Choroid plexus epithelial cell (primary cell): ENCODE measurements around the gene HARS2.
"Not testable (repeated sequence)": the region's sequence is repeated elsewhere in the genome, so short reads cannot be mapped to it uniquely, and the experiment has no call there.

ENCODE experiments used
- DNase-seq: peaks from one replicate; pipeline ENCODE4 v3.0.0-alpha.2; 2010; ENCODE audit warnings: low read depth
- H3K4me3 ChIP-seq: 2 replicates; pipeline ENCODE4 v1.5.1; 2011; ENCODE audit warnings: low read depth, mild to moderate bottlenecking, control low read depth, low read length, moderate library complexity
- TF ChIP-seq, protein P1 (sequence below): conservative IDR thresholded peaks from 2 replicates; pipeline ENCODE4 v1.5.1; 2011; ENCODE audit warnings: low read depth, mild to moderate bottlenecking, control low read depth, inconsistent platforms, low read length, moderate library complexity

The HARS2 gene

DNA sequence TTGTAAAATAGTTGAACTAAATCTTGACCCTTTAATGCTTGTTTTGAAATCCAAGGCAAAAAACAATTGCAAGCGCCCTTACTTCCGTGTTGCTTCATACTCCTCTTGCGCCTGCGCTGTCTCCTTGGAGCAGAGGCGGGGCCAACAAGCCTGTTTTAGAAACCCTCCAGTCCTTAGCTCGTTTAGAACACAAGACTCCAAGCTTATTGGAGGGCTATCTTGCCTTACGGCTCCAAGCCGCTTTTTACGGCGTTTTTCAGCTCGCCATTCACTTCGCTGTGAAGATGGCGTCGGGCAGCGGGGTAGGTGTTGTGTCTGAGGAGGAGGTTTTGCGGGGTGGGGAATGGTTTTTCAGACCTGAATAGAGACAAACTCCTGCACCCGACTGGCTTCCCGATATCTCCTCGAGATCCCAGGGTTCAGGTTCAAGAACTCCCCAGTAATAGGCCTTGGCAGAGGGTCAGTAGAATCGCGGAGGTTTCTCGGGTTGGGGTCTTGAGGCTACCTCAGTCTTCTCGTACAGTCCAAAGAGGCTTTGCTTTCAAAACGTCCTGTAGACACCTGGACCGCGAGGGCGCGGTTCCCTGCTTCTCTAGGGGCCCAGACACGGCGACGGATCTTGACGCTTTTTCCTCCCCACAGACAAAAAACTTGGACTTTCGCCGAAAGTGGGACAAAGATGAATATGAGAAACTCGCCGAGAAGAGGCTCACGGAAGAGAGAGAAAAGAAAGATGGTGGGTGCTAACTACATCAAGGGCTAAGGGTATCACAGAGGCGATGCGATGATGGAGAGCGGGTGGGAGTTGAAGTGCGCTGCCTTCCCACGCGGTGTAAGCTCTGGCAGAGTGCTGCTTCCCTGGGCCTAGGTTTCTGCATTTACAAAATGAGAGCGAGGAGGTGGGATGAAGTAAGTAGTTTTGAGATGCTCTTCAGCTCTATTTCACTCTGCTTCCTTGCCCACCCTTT is 9.2 kb downstream of the HARS2 start, which contains the start of gene ZMAT2:
Gene ZMAT2 (plus strand): TSS at position 271 of the 968 bp plus-strand sequence. CDS start 14 bp downstream, at position 285.
- peak; percentile 99 for DNase-seq
- TF ChIP-seq, protein P1, sequence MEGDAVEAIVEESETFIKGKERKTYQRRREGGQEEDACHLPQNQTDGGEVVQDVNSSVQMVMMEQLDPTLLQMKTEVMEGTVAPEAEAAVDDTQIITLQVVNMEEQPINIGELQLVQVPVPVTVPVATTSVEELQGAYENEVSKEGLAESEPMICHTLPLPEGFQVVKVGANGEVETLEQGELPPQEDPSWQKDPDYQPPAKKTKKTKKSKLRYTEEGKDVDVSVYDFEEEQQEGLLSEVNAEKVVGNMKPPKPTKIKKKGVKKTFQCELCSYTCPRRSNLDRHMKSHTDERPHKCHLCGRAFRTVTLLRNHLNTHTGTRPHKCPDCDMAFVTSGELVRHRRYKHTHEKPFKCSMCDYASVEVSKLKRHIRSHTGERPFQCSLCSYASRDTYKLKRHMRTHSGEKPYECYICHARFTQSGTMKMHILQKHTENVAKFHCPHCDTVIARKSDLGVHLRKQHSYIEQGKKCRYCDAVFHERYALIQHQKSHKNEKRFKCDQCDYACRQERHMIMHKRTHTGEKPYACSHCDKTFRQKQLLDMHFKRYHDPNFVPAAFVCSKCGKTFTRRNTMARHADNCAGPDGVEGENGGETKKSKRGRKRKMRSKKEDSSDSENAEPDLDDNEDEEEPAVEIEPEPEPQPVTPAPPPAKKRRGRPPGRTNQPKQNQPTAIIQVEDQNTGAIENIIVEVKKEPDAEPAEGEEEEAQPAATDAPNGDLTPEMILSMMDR: no peak
- H3K4me3 ChIP-seq: peak within 1 kb of the TSS; percentile 77

DNA sequence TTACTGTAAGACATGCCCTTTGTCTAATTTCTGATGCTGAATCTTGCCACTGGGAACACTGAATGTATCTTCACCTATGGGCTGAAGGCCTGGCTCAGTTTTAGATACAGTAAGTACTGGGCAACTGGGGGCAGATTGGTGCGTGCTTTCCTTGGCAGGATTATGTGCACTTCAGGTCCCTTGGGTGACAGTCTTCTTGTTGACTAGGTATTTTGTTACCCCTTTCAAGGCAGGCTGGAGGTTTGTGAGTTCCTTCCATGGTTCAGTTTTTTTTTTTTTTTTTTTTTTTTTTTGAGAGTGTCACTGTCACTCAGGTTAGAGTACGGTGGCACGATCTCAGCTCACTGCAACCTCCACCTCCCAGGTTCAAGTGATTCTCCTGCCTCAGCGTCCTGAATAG is 16.6 kb downstream of the HARS2 start:
- DNase-seq: no peak
- H3K4me3 ChIP-seq: no peak overlapping the region
- TF ChIP-seq, protein P1: no peak

DNA sequence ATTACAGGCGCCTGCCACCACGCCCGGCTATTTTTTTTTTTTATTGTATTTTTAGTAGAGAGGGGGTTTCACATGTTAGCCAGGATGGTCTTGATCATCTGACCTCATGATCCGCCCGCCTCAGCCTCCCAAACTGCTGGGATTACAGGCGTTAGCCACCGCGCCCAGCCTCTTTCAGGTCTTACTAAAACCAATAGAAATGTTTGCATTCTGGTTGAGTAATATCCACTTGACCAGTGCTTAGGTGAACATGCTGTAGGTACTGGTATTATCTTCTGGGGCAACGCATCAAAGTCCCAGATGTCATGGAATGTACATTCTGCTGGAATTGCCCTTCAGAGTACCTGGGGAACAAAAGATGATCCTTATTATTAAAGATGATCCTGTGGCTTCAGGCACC is 17.5 kb downstream of the HARS2 start:
- DNase-seq, H3K4me3 ChIP-seq: not testable (repeated sequence)

DNA sequence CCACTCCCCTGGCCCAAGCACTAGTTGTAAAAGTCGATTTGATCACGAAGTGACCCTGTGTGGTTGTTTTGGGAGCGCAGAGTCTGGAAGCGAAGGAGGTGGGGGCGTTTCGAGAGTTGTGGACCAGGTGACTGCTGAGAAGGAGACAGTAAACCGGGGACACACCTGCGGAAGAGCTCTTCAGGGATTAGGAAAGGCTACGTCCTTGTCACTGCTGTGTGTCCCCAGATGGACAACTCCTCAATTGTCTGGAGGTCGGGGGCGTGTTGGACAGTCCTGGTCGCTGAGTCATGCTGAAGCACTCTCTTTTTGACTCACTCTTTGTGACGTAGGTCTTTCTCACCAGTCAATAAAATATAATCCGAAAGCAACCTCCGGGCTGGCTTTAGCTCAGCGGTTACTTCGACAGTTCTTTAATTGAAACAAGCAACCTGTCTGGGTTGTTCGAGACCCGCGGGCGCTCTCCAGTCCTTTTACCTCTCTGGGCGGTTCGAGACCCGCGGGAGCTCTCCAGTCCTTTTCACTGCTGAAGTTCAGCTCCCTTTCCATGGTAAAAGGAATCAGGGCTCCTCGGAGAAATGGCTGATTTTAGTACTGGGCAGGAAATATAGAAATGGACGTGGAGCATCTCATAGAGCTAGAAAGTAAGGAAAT is 19.8 kb downstream of the HARS2 start:
- peak; percentile 99 for DNase-seq
- H3K4me3 ChIP-seq: peak overlapping the region; percentile 65
- TF ChIP-seq, protein P1: no peak

DNA sequence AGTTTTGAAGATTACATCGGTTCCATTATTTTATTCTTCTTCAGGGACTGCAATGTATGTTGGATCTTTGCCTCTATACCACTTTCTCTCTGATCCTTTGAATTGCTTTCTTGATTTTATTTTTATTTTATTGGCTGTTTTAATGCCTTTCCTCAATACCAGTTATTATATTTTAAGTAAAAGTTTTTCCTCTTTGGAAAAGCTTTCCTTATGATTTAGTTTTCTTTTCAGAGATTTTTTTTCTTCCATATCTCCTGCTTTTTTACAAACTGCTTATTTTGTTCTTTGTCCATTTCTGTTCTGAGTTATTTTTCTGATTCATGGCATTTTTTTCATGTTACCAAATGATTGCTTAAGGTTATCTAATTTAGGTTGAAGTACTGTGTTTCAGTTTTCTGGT is 20.5 kb downstream of the HARS2 start:
- TF ChIP-seq, protein P1: no peak
- no peak overlapping the region for H3K4me3 ChIP-seq
- no peak for DNase-seq

DNA sequence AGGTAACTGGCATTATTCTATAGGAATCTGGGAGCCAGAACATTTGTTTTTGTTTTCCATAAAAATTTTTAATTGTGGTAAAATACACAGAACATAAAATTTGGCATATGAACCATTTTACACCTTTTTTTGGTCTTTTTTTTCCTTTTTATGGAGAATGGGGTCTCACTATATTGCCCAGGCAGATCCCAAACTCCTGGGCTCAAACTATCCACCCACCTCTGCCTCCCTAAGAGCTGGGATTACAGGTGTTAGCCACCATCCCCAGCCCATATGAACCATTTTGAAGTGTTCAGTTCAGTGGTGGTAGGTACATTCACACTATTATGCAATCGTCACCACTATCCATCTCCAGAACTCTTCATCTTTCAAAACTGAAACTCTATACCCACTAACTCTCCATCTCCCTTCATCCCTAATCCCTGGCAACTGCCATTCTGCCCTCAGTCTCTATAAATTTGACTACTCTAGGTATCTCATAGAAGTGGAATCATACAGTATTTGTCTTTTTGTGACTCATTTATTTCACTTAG is 22.4 kb downstream of the HARS2 start:
- DNase-seq: no peak
- TF ChIP-seq, protein P1: no peak
- H3K4me3 ChIP-seq: no peak overlapping the region

DNA sequence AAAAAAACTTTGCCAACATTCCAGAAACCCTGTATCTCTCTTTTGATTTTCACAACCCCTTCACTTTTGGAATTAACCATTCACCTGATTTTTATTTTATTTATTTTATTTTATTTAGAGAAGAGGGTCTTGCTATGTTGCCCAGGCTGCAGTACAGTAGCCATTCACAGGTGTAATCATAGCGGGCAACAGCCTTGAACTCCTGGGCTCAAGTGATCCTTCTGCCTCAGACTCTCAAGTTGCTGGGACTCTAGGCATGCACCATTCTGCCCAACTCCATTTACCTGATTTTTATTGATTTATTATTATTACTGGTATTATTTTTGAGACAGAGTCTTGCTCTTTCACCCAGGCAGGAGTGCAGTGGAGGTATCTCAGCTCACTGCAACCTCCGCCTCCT is 25.0 kb downstream of the HARS2 start:
- not testable (repeated sequence) for DNase-seq, H3K4me3 ChIP-seq

DNA sequence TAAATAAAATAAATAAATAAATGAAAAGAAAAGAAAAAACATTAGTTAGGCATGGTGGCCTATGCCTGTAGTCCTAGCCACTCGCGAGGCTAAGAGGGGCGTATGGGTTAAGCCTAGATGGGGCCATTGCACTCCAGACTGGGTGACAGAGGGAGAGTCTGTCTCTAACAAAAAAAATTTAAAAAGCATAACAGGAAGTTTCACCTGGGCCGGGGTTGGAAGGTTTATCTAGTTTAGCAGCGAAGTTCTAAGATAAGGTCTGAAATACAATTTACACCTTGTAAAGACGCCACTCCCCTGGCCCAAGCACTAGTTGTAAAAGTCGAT is 27.0 kb downstream of the HARS2 start:
- TF ChIP-seq, protein P1: no peak
- H3K4me3 ChIP-seq: no peak overlapping the region
- DNase-seq: no peak

DNA sequence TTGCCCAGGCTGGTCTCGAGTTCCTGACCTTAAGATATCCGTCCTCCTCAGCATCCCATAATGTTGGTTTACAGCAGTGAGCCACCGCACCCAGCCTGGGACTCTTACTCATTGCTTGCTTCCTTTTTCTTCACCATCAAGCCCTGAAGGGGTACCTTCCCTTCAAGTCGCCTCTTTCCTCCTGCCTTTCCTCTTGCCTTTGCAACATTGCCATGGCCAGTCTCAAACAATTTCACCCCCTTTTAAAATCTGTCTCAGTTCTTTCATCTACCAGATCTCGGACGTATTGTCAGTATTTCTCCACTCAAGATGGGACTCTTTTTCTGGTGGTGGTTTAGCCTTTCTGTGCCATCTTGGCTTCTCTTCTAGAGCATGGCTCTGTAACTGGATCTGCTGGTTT is 29.5 kb downstream of the HARS2 start:
- not testable (repeated sequence) for H3K4me3 ChIP-seq, DNase-seq

DNA sequence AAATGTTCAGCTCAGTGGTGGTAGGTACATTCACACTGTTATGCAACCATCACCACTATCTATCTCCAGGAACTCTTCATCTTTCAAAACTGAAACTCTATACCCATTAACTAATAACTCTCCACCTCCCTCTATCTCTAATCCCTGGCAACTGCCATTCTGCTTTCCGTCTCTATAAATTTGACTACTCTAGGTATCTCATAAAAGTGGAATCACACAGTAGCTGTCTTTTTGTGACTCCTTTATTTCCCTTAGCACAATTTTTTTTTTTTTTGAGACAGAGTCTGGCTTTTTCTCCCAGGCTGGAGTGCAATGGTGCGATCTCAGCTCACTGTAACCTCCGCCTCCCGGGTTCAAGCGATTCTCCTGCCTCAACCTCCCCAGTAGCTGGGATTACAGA is 30.1 kb downstream of the HARS2 start:
- DNase-seq, H3K4me3 ChIP-seq: not testable (repeated sequence)
